ENCODE results near the gene QRSL1. TPM values are rescaled to one million over a fixed set of nuclear protein-coding genes. Genes with fewer than 3 reads are reported as not detected.

The QRSL1 gene
- total and polyA plus RNA-seq, 9 of the 15 experiments (the other 6 are each of a cell fraction or from before 2014, with no cell fraction given) = 14.6 to 31.5 (median 23.0) TPM

DNA sequence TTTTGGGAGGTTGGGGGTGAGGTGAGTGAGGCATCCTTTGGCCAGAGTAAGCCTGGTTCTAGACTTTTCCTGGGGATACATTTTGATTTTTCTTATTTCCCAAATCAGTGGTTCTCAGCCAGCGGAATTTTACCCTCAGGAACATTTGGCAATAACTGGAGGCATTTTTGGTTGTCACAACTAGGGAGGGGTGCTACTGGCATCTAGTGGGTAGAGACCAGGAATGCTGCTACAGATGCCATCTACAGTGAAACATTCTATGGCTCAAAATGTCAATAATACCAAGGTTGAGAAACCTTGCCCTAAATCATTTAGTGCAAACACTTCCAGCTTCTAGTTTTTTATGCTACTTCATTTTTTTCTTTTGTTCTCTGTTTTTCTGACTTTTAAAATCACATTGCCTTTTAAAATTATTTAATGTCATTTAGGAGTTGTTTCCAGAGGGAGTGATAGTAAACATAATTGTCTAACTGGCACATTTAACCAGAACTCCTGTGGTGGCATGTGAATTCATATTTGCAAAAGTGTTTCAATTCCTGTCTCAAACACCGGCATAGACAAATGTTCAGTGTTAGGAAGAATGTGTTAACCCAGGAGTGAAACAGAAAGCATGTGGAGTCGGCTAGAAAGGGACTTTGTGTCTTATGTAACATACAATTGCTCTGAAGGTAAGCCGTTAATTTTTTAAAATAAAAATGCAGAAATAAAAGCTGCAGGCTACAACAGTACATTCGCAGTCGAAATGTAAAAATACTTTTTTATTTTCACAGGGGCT is 59.0 kb downstream of the QRSL1 start:
- H4K20me1 ChIP-seq (replicated peaks; ENCODE audit: control insufficient read depth, insufficient read depth, low read length) = no peaks in the 10 kb centered on the region
- BruUV-seq (replicated peaks) = no TSS peak
- no peak overlapping the region for H3K4me2 ChIP-seq (ENCODE audit: insufficient read depth, low read length)
- CTCF ChIA-PET (ENCODE audit: low intra/inter-chr PET ratio) = no interaction called here
- no peak overlapping the region for H3K4me3 ChIP-seq
- no peak overlapping the region for H3K9ac ChIP-seq (ENCODE audit: insufficient read depth in 1 of 2, low read depth in 2 of 2, low read length in 2 of 2)
- H3K9me1 ChIP-seq (ENCODE audit: control insufficient read depth, insufficient read depth, low read length) = no peaks in the 10 kb centered on the region
- H3K27ac ChIP-seq (ENCODE audit: extremely low read depth, low read depth, low read length) = no peak overlapping the region
- H3K4me1 ChIP-seq (replicated peaks in 1 of 2; ENCODE audit: control insufficient read depth in 2 of 2, insufficient read depth in 2 of 2, low read length in 2 of 2) = no peaks in the 10 kb centered on the region
- 23% methylated on average over 6 of the region's 6 CpGs for WGBS (ENCODE audit: insufficient coverage, low coverage, missing lambda C conversion rate)
- POLR2A ChIA-PET = no interaction called here
- FAIRE-seq (peak; percentile 15), DNase-seq (ENCODE audit: extremely low read depth in 1 of 4, low spot score in 3 of 4) (no peak), ATAC-seq (no peak)
- no peaks in the 10 kb centered on the region for H3K36me3 ChIP-seq (ENCODE audit: control insufficient read depth, insufficient read depth, low read length)
- no peaks in the 10 kb centered on the region for H3K79me2 ChIP-seq (ENCODE audit: control insufficient read depth, insufficient read depth, low read length)
- H3K27me3 ChIP-seq (ENCODE audit: control insufficient read depth in 2 of 2, insufficient read depth in 2 of 2, low read length in 2 of 2) = peaks cover 0 to 10% of the 10 kb centered on the region in 2 experiments; a peak in 4 of 5 replicates
- in situ Hi-C loops (cut with MboI) (no loop called here), intact Hi-C loops (cut with micrococcal nuclease) (no loop called here)
- H2AFZ ChIP-seq (ENCODE audit: low read depth, low read length) = no peak overlapping the region
- H3K9me3 ChIP-seq (replicated peaks; ENCODE audit: control insufficient read depth, insufficient read depth, low read depth, low read length) = no peaks in the 10 kb centered on the region
- TF ChIP-seq CTBP1 (IDR thresholded peaks at IDR 0.05; ENCODE audit: borderline replicate concordance) (no peak), E2F1 (CRISPR knock-in tag; IDR thresholded peaks at IDR 0.05) (no peak), ZNF12 (CRISPR knock-in tag; IDR thresholded peaks at IDR 0.05) (no peak), ZNF124 (CRISPR knock-in tag; IDR thresholded peaks at IDR 0.05) (no peak), ZBTB8A (IDR thresholded peaks at IDR 0.05; ENCODE audit: partially characterized antibody) (no peak), KAT8 (IDR thresholded peaks at IDR 0.05; ENCODE audit: low read depth) (no peak), RERE (CRISPR knock-in tag; IDR thresholded peaks at IDR 0.05; ENCODE audit: borderline replicate concordance) (no peak), CREB1 (IDR thresholded peaks at IDR 0.05) (no peak), CREB1 (CRISPR knock-in tag; IDR thresholded peaks at IDR 0.05) (no peak)
- TF ChIP-seq, protein P1, sequence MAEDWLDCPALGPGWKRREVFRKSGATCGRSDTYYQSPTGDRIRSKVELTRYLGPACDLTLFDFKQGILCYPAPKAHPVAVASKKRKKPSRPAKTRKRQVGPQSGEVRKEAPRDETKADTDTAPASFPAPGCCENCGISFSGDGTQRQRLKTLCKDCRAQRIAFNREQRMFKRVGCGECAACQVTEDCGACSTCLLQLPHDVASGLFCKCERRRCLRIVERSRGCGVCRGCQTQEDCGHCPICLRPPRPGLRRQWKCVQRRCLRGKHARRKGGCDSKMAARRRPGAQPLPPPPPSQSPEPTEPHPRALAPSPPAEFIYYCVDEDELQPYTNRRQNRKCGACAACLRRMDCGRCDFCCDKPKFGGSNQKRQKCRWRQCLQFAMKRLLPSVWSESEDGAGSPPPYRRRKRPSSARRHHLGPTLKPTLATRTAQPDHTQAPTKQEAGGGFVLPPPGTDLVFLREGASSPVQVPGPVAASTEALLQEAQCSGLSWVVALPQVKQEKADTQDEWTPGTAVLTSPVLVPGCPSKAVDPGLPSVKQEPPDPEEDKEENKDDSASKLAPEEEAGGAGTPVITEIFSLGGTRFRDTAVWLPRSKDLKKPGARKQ (CRISPR knock-in tag; IDR thresholded peaks at IDR 0.05) = no peak
- TF ChIP-seq, protein P2, sequence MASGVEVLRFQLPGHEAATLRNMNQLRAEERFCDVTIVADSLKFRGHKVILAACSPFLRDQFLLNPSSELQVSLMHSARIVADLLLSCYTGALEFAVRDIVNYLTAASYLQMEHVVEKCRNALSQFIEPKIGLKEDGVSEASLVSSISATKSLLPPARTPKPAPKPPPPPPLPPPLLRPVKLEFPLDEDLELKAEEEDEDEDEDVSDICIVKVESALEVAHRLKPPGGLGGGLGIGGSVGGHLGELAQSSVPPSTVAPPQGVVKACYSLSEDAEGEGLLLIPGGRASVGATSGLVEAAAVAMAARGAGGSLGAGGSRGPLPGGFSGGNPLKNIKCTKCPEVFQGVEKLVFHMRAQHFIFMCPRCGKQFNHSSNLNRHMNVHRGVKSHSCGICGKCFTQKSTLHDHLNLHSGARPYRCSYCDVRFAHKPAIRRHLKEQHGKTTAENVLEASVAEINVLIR (CRISPR knock-in tag; IDR thresholded peaks at IDR 0.05) = no peak

All from K562 (cell line).